Testis (tissue), 2 donors: ENCODE measurements around the gene CACNG3.
"Not testable (repeated sequence)": the region's sequence is repeated elsewhere in the genome, so short reads cannot be mapped to it uniquely, and the experiment has no call there.

Experiments
- POLR2A ChIP-seq: fragments of 450-650 bp; IDR thresholded peaks from one replicate; pipeline ENCODE4 v1.6.1; 2017; ENCODE audit warnings: antibody characterized with exemption, mild to moderate bottlenecking, moderate library complexity
- TF ChIP-seq, protein P1 (sequence below), 3 experiments: fragments of 450-650 bp in 2 of 3; fragments of 200-600 bp in 1 of 3; sonication (generic) in 1 of 3; IDR thresholded peaks; one replicate each; pipeline ENCODE4 v1.5.1; 2016 to 2019; ENCODE audit warnings: antibody characterized with exemption in 3 of 3, mild to moderate bottlenecking in 2 of 3, moderate library complexity in 1 of 3

DNA sequence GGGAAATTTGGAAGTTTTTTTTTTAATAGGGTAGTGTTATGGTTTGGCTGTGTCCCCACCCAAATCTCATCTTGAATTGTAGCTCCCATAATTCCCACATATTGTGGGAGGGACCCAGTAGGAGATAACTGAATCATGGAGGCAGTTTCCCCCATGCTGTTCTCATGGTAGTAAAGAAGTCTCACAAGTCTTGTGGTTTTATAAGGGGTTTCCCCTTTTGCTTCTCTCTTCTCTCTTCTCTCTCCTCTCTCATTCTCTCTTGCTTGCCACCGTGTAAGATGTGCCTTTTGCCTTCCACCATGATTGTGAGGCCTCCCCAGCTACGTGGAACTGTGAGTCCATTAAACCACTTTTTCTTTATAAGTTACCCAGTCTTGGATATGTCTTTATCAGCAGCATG is 17.3 kb upstream of the CACNG3 start:
- not testable (repeated sequence) for TF ChIP-seq POLR2A
- TF ChIP-seq, protein P1, sequence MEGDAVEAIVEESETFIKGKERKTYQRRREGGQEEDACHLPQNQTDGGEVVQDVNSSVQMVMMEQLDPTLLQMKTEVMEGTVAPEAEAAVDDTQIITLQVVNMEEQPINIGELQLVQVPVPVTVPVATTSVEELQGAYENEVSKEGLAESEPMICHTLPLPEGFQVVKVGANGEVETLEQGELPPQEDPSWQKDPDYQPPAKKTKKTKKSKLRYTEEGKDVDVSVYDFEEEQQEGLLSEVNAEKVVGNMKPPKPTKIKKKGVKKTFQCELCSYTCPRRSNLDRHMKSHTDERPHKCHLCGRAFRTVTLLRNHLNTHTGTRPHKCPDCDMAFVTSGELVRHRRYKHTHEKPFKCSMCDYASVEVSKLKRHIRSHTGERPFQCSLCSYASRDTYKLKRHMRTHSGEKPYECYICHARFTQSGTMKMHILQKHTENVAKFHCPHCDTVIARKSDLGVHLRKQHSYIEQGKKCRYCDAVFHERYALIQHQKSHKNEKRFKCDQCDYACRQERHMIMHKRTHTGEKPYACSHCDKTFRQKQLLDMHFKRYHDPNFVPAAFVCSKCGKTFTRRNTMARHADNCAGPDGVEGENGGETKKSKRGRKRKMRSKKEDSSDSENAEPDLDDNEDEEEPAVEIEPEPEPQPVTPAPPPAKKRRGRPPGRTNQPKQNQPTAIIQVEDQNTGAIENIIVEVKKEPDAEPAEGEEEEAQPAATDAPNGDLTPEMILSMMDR (IDR thresholded peaks at IDR 0.05), result not testable (repeated sequence)
